Endodermal cell (in vitro differentiated cells): ENCODE measurements around the gene RASD2. TPM values are rescaled to one million over a fixed set of nuclear protein-coding genes. Genes with fewer than 3 reads are reported as not detected.

Experiments used
- DNase-seq: peaks from one replicate; pipeline ENCODE4 v3.0.0-alpha.2; 2017
- H3K27ac ChIP-seq: 2 replicates; pipeline ENCODE4 v1.5.1; 2013; ENCODE audit warnings: mild to moderate bottlenecking, low read depth, low read length, moderate library complexity
- H3K27me3 ChIP-seq: 2 replicates; pipeline ENCODE4 v1.6.1; 2013; ENCODE audit warnings: mild to moderate bottlenecking, low read length, moderate library complexity; ENCODE audit not compliant: insufficient read depth, control insufficient read depth, poor library complexity, severe bottlenecking
- H3K36me3 ChIP-seq: 2 replicates; pipeline ENCODE4 v1.7.0; 2013; ENCODE audit warnings: mild to moderate bottlenecking, low read length, moderate library complexity; ENCODE audit not compliant: control insufficient read depth, insufficient read depth
- H3K4me1 ChIP-seq: one replicate; pipeline ENCODE4 v1.7.0; 2013; ENCODE audit warnings: low read length; ENCODE audit not compliant: control insufficient read depth, insufficient read depth
- H3K4me3 ChIP-seq: 2 replicates; pipeline ENCODE4 v1.5.1; 2013; ENCODE audit warnings: mild to moderate bottlenecking, low read length, moderate library complexity
- H3K9ac ChIP-seq: 2 replicates; pipeline ENCODE4 v1.6.1; 2013; ENCODE audit warnings: mild to moderate bottlenecking, low read length, moderate library complexity; ENCODE audit not compliant: poor library complexity, severe bottlenecking; ENCODE audit errors: extremely low read depth
- H3K9me3 ChIP-seq: 2 replicates; pipeline ENCODE4 v1.6.1; 2013; ENCODE audit warnings: mild to moderate bottlenecking, low read length, moderate library complexity; ENCODE audit not compliant: control insufficient read depth
- H3K27ac Mint-ChIP-seq: 2 replicates; pipeline ENCODE4 v1.8.0; 2020; ENCODE audit warnings: mixed read lengths
- H3K27me3 Mint-ChIP-seq: 2 replicates; pipeline ENCODE4 v1.8.0; 2021; ENCODE audit warnings: mild to moderate bottlenecking, mixed read lengths; ENCODE audit not compliant: insufficient read depth
- H3K36me3 Mint-ChIP-seq: 2 replicates; pipeline ENCODE4 v1.8.0; 2020; ENCODE audit warnings: low read depth, mixed read lengths
- H3K4me1 Mint-ChIP-seq: 2 replicates; pipeline ENCODE4 v1.8.0; 2020; ENCODE audit warnings: mixed read lengths
- H3K4me3 Mint-ChIP-seq: 2 replicates; pipeline ENCODE4 v1.8.0; 2020; ENCODE audit warnings: mild to moderate bottlenecking, moderate library complexity, mixed read lengths
- H3K9me3 Mint-ChIP-seq: 2 replicates; pipeline ENCODE4 v1.8.0; 2020; ENCODE audit warnings: mild to moderate bottlenecking, mixed read lengths
- CTCF ChIP-seq: fragments of 200-600 bp; sonication (generic); conservative IDR thresholded peaks from 2 replicates; pipeline ENCODE4 v1.5.0; 2021; ENCODE audit warnings: antibody characterized with exemption, mild to moderate bottlenecking
- WGBS, 2 experiments: methylation state at CpG; one replicate each; pipeline versions ENCODE4 v1.1.5 to v1.1.7; 2013; ENCODE audit warnings: missing lambda C conversion rate in 2 of 2, mixed read lengths in 1 of 2; ENCODE audit not compliant: insufficient coverage in 1 of 2, insufficient read length in 1 of 2; 5-methylcytosine and 5-hydroxymethylcytosine counted together
- total RNA-seq, 2 donors: library from RNA; stranded (reverse); fragmentation: NEBNext Ultra II Directional in 1 of 2; extraction: Animal tissue kit (Norgen Biotek cat#: 25700) in 1 of 2; gene quantifications; 2 replicates in 1 of 2; 3 replicates in 1 of 2; pipeline ENCODE4 v1.2.1, GENCODE V29; 2021

Gene RASD2
- total RNA-seq, 2 donors from 2014 or later = 0.15 to 0.24 TPM

GRCh38 chr22:35538801-35539321 lies 1.8 kb upstream of the RASD2 start:
- no peak overlapping the region for H3K4me3 Mint-ChIP-seq

DNA sequence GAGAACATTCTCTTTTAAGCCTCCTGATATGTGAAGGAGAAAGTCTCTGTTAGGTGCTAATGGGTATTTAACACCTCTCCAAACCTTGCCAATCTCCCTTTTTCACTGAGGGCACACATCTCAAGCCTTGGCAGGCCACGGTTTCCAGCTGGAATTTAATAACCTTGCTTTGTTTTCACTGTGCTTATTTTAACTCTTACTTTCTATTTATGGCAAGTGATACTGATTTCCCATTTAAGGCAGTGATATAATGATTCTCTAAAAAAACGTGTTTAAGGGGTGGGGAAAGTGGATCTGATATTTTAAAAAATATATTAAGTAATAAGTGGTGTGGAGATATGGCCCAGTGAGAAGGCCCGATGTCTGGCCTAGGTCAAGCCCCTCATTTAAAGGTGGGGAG lies 1.1 kb upstream of the RASD2 start:
- Histone ChIP-seq H3K4me3 (peak overlapping the region; percentile 67), H3K27ac (no peak overlapping the region), H3K36me3 (no peaks in the 10 kb centered on the region), H3K9me3 (no peaks in the 10 kb centered on the region), H3K27me3 (peaks cover 62% of the 10 kb centered on the region), H3K4me1 (no peaks in the 10 kb centered on the region), H3K9ac (no peak overlapping the region)
- TF ChIP-seq CTCF = no peak
- Mint-ChIP-seq H3K36me3 (no peaks in the 10 kb centered on the region), H3K4me3 (peak overlapping the region; percentile 53), H3K27me3 (peaks cover 59% of the 10 kb centered on the region), H3K27ac (no peak overlapping the region), H3K9me3 (no peaks in the 10 kb centered on the region), H3K4me1 (peaks cover 4% of the 10 kb centered on the region)
- DNase-seq = no peak
- 48 to 49% methylated on average over 3 of the region's 3 CpGs for WGBS, 2 experiments

More at GRCh38 chr22:35538801-35539321, 1.8 kb upstream of the RASD2 start:
- Histone ChIP-seq H3K9ac (no peak overlapping the region), H3K4me3 (no peak overlapping the region), H3K27me3 (peaks cover 56% of the 10 kb centered on the region), H3K36me3 (no peaks in the 10 kb centered on the region), H3K4me1 (no peaks in the 10 kb centered on the region), H3K9me3 (no peaks in the 10 kb centered on the region), H3K27ac (no peak overlapping the region)
- peak; percentile 81 for TF ChIP-seq CTCF
- H3K36me3 Mint-ChIP-seq = no peaks in the 10 kb centered on the region
- H3K27me3 Mint-ChIP-seq = peaks cover 57% of the 10 kb centered on the region
- H3K4me1 Mint-ChIP-seq = peaks cover 4% of the 10 kb centered on the region
- 69% methylated on average over 5 of the region's 5 CpGs; no CpG with 5 or more reads in 1 of the 2 experiments for WGBS, 2 experiments
- no peak overlapping the region for H3K27ac Mint-ChIP-seq
- no peaks in the 10 kb centered on the region for H3K9me3 Mint-ChIP-seq
- DNase-seq = peak; percentile 85

GRCh38 chr22:35539910-35540594 lies 579 bp upstream of the RASD2 start:
- peak; percentile 85 for DNase-seq
- Histone ChIP-seq H3K27ac (no peak overlapping the region), H3K27me3 (peaks cover 68% of the 10 kb centered on the region), H3K9me3 (no peaks in the 10 kb centered on the region), H3K4me3 (peak overlapping the region; percentile 76), H3K9ac (no peak overlapping the region), H3K36me3 (no peaks in the 10 kb centered on the region), H3K4me1 (no peaks in the 10 kb centered on the region)
- no peak for TF ChIP-seq CTCF
- Mint-ChIP-seq H3K27ac (no peak overlapping the region), H3K36me3 (no peaks in the 10 kb centered on the region), H3K27me3 (peaks cover 57% of the 10 kb centered on the region), H3K9me3 (no peaks in the 10 kb centered on the region), H3K4me3 (peak overlapping the region; percentile 53), H3K4me1 (peaks cover 4% of the 10 kb centered on the region)
- 2 to 4% methylated on average over 7 to 89 of the region's 89 CpGs for WGBS, 2 experiments
